ENCODE measurements around the gene SLC4A3.

The SLC4A3 gene

GRCh38 chr2:219679041-219679440 lies 51.6 kb downstream of the SLC4A3 start:
- Histone ChIP-seq H3K23ac (ENCODE audit: low read depth, low read length, poor library complexity) (no peak overlapping the region), H3K4me3 (ENCODE audit: low read length in 2 of 2) (no peak overlapping the region), H4K91ac (ENCODE audit: low read depth, low read length, poor library complexity) (no peak overlapping the region), H2AK5ac (ENCODE audit: low read depth, low read length) (no peak overlapping the region), H2BK120ac (ENCODE audit: low read depth, low read length) (no peak overlapping the region), H3K18ac (ENCODE audit: low read length) (no peak overlapping the region), H3K4ac (ENCODE audit: low read length) (no peak overlapping the region), H2BK15ac (ENCODE audit: low read length) (no peak overlapping the region), H3K4me1 (ENCODE audit: control insufficient read depth in 2 of 2, insufficient read depth in 1 of 2, low read depth in 1 of 2, low read length in 2 of 2) (peaks cover 0 to 2% of the 10 kb centered on the region in 2 donors), H2BK12ac (ENCODE audit: low read length) (no peak overlapping the region), H2AFZ (ENCODE audit: low read length) (no peak overlapping the region), H3K27me3 (ENCODE audit: control insufficient read depth in 3 of 3, insufficient read depth in 3 of 3, low read depth in 1 of 3, low read length in 3 of 3) (peaks cover 0 to 24% (median 0%) of the 10 kb centered on the region in 3 experiments), H3K14ac (ENCODE audit: low read length) (no peak overlapping the region), H4K8ac (ENCODE audit: low read depth, low read length) (no peak overlapping the region), H3K79me1 (ENCODE audit: low read depth, low read length) (no peaks in the 10 kb centered on the region), H2BK5ac (ENCODE audit: low read length) (no peak overlapping the region), H3K36me3 (replicated peaks in 1 of 2; ENCODE audit: control insufficient read depth in 2 of 2, insufficient read depth in 2 of 2, low read length in 2 of 2) (no peaks in the 10 kb centered on the region), H3K9me3 (replicated peaks in 1 of 2; ENCODE audit: control insufficient read depth in 2 of 2, insufficient read depth in 1 of 2, low read depth in 1 of 2, low read length in 2 of 2) (peaks cover 0 to 9% of the 10 kb centered on the region in 2 donors), H3K4me2 (ENCODE audit: insufficient read depth, low read length, poor library complexity, severe bottlenecking) (no peak overlapping the region), H3K27ac (replicated peaks; ENCODE audit: low read length) (no peak overlapping the region), H3K9ac (ENCODE audit: low read depth, low read length, poor library complexity) (no peak overlapping the region)
- no peak for DNase-seq (ENCODE audit: low spot score)
- WGBS, 2 donors (ENCODE audit: extremely low coverage in 2 of 2, insufficient read length in 2 of 2, insufficient replicate concordance in 1 of 2), result no CpG with 5 or more reads among the region's 3 CpGs

DNA sequence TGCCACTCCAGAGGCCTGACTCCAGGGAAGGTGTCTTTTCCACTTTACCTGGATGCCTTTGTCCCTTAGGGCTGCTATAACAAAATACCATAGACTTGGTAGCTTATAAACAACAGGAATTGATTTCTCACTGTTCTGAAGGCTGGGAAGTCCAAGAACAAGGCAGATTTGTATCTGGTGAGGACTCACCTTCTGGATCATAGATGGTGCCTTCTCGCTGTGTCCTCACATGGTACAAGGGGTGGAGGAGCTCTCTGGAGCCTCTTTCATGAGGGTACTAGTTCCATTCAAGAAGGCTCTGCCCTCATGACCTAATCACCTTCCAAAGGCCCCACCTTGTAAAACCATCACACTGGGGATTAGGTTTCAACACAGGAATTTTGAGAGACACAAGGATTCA lies 52.1 kb downstream of the SLC4A3 start:
- Histone ChIP-seq H2BK5ac (ENCODE audit: low read length) (no peak overlapping the region), H3K27ac (replicated peaks; ENCODE audit: low read length) (no peak overlapping the region), H3K4ac (ENCODE audit: low read length) (no peak overlapping the region), H3K4me3 (ENCODE audit: low read length in 2 of 2) (no peak overlapping the region), H3K4me2 (ENCODE audit: insufficient read depth, low read length, poor library complexity, severe bottlenecking) (no peak overlapping the region), H4K91ac (ENCODE audit: low read depth, low read length, poor library complexity) (no peak overlapping the region), H2BK12ac (ENCODE audit: low read length) (no peak overlapping the region), H3K14ac (ENCODE audit: low read length) (no peak overlapping the region), H2AFZ (ENCODE audit: low read length) (no peak overlapping the region), H3K23ac (ENCODE audit: low read depth, low read length, poor library complexity) (no peak overlapping the region), H4K8ac (ENCODE audit: low read depth, low read length) (no peak overlapping the region), H3K4me1 (ENCODE audit: control insufficient read depth in 2 of 2, insufficient read depth in 1 of 2, low read depth in 1 of 2, low read length in 2 of 2) (peaks cover 0 to 2% of the 10 kb centered on the region in 2 donors), H3K9ac (ENCODE audit: low read depth, low read length, poor library complexity) (no peak overlapping the region), H3K9me3 (replicated peaks in 1 of 2; ENCODE audit: control insufficient read depth in 2 of 2, insufficient read depth in 1 of 2, low read depth in 1 of 2, low read length in 2 of 2) (peaks cover 0 to 9% of the 10 kb centered on the region in 2 donors), H3K18ac (ENCODE audit: low read length) (no peak overlapping the region), H2BK15ac (ENCODE audit: low read length) (no peak overlapping the region), H3K27me3 (ENCODE audit: control insufficient read depth in 3 of 3, insufficient read depth in 3 of 3, low read depth in 1 of 3, low read length in 3 of 3) (peaks cover 0 to 18% (median 0%) of the 10 kb centered on the region in 3 experiments), H3K36me3 (replicated peaks in 1 of 2; ENCODE audit: control insufficient read depth in 2 of 2, insufficient read depth in 2 of 2, low read length in 2 of 2) (no peaks in the 10 kb centered on the region), H3K79me1 (ENCODE audit: low read depth, low read length) (no peaks in the 10 kb centered on the region), H2AK5ac (ENCODE audit: low read depth, low read length) (no peak overlapping the region), H2BK120ac (ENCODE audit: low read depth, low read length) (no peak overlapping the region)
- DNase-seq (ENCODE audit: low spot score), result no peak
- WGBS, 2 donors (ENCODE audit: extremely low coverage in 2 of 2, insufficient read length in 2 of 2, insufficient replicate concordance in 1 of 2), result no CpG with 5 or more reads among the region's 1 CpG

- Histone ChIP-seq H3K9me3 (replicated peaks in 1 of 2; ENCODE audit: control insufficient read depth in 2 of 2, insufficient read depth in 1 of 2, low read depth in 1 of 2, low read length in 2 of 2) (peaks cover 0 to 9% of the 10 kb centered on the region in 2 donors), H3K79me1 (ENCODE audit: low read depth, low read length) (no peaks in the 10 kb centered on the region), H2AK5ac (ENCODE audit: low read depth, low read length) (no peak overlapping the region), H3K4ac (ENCODE audit: low read length) (no peak overlapping the region), H3K18ac (ENCODE audit: low read length) (no peak overlapping the region), H3K4me3 (ENCODE audit: low read length in 2 of 2) (no peak overlapping the region), H3K4me1 (ENCODE audit: control insufficient read depth in 2 of 2, insufficient read depth in 1 of 2, low read depth in 1 of 2, low read length in 2 of 2) (peaks cover 0 to 13% of the 10 kb centered on the region in 2 donors), H3K4me2 (ENCODE audit: insufficient read depth, low read length, poor library complexity, severe bottlenecking) (no peak overlapping the region), H2BK15ac (ENCODE audit: low read length) (no peak overlapping the region), H3K36me3 (replicated peaks in 1 of 2; ENCODE audit: control insufficient read depth in 2 of 2, insufficient read depth in 2 of 2, low read length in 2 of 2) (no peaks in the 10 kb centered on the region), H2BK5ac (ENCODE audit: low read length) (no peak overlapping the region), H3K9ac (ENCODE audit: low read depth, low read length, poor library complexity) (no peak overlapping the region), H2BK12ac (ENCODE audit: low read length) (no peak overlapping the region), H3K27me3 (ENCODE audit: control insufficient read depth in 3 of 3, insufficient read depth in 3 of 3, low read depth in 1 of 3, low read length in 3 of 3) (peaks cover 0 to 7% (median 0%) of the 10 kb centered on the region in 3 experiments), H4K91ac (ENCODE audit: low read depth, low read length, poor library complexity) (no peak overlapping the region), H3K23ac (ENCODE audit: low read depth, low read length, poor library complexity) (no peak overlapping the region), H2AFZ (ENCODE audit: low read length) (no peak overlapping the region), H4K8ac (ENCODE audit: low read depth, low read length) (no peak overlapping the region), H3K14ac (ENCODE audit: low read length) (no peak overlapping the region), H3K27ac (replicated peaks; ENCODE audit: low read length) (no peak overlapping the region), H2BK120ac (ENCODE audit: low read depth, low read length) (no peak overlapping the region)
- no peak for DNase-seq (ENCODE audit: low spot score)
- no CpG with 5 or more reads among the region's 4 CpGs for WGBS, 2 donors (ENCODE audit: extremely low coverage in 2 of 2, insufficient read length in 2 of 2, insufficient replicate concordance in 1 of 2)
Measured at GRCh38 chr2:219680958-219681693, 53.7 kb downstream of the SLC4A3 start.

- Histone ChIP-seq H4K8ac (ENCODE audit: low read depth, low read length) (no peak overlapping the region), H3K4ac (ENCODE audit: low read length) (no peak overlapping the region), H3K4me1 (ENCODE audit: control insufficient read depth in 2 of 2, insufficient read depth in 1 of 2, low read depth in 1 of 2, low read length in 2 of 2) (peaks cover 2 to 14% of the 10 kb centered on the region in 2 donors), H3K79me1 (ENCODE audit: low read depth, low read length) (no peaks in the 10 kb centered on the region), H3K14ac (ENCODE audit: low read length) (no peak overlapping the region), H3K23ac (ENCODE audit: low read depth, low read length, poor library complexity) (no peak overlapping the region), H3K18ac (ENCODE audit: low read length) (no peak overlapping the region), H3K4me2 (ENCODE audit: insufficient read depth, low read length, poor library complexity, severe bottlenecking) (no peak overlapping the region), H2BK5ac (ENCODE audit: low read length) (no peak overlapping the region), H4K91ac (ENCODE audit: low read depth, low read length, poor library complexity) (no peak overlapping the region), H3K4me3 (ENCODE audit: low read length in 2 of 2) (no peak overlapping the region), H3K9ac (ENCODE audit: low read depth, low read length, poor library complexity) (no peak overlapping the region), H3K36me3 (replicated peaks in 1 of 2; ENCODE audit: control insufficient read depth in 2 of 2, insufficient read depth in 2 of 2, low read length in 2 of 2) (no peaks in the 10 kb centered on the region), H2BK12ac (ENCODE audit: low read length) (no peak overlapping the region), H2BK15ac (ENCODE audit: low read length) (no peak overlapping the region), H2AK5ac (ENCODE audit: low read depth, low read length) (peak overlapping the region; percentile 12), H3K27ac (replicated peaks; ENCODE audit: low read length) (no peak overlapping the region), H3K9me3 (replicated peaks in 1 of 2; ENCODE audit: control insufficient read depth in 2 of 2, insufficient read depth in 1 of 2, low read depth in 1 of 2, low read length in 2 of 2) (peaks cover 0 to 9% of the 10 kb centered on the region in 2 donors), H2AFZ (ENCODE audit: low read length) (peak overlapping the region; percentile 23), H2BK120ac (ENCODE audit: low read depth, low read length) (no peak overlapping the region), H3K27me3 (ENCODE audit: control insufficient read depth in 3 of 3, insufficient read depth in 3 of 3, low read depth in 1 of 3, low read length in 3 of 3) (peaks cover 0 to 3% (median 0%) of the 10 kb centered on the region in 3 experiments)
- WGBS, 2 donors (ENCODE audit: extremely low coverage in 2 of 2, insufficient read length in 2 of 2, insufficient replicate concordance in 1 of 2), result no CpG with 5 or more reads among the region's 6 CpGs
- DNase-seq (ENCODE audit: low spot score), result no peak
Measured at GRCh38 chr2:219681694-219682300, 54.4 kb downstream of the SLC4A3 start.
